GM12891 (cell line): ENCODE data around the gene CPXM1.

Experiments
- DNase-seq: peaks from one replicate; pipeline ENCODE4 v3.0.0; 2011; ENCODE audit warnings: low spot score; ENCODE audit not compliant: insufficient read length
- FAIRE-seq: peaks from 2 replicates; lab custom pipeline; 2011; peaks lifted over from hg19 to GRCh38; lab: Jason Lieb, UNC
- PAX5 ChIP-seq: IDR thresholded peaks from 2 replicates; pipeline ENCODE4 v1.6.1; 2011; ENCODE audit warnings: low read length, moderate library complexity, mild to moderate bottlenecking; ENCODE audit not compliant: insufficient read depth, severe bottlenecking
- POLR2A ChIP-seq: IDR thresholded peaks from 2 replicates; pipeline ENCODE4 v1.6.1; 2011; ENCODE audit warnings: low read depth, low read length, control low read depth
- POLR2AphosphoS5 ChIP-seq: IDR thresholded peaks from 2 replicates; pipeline ENCODE4 v1.6.1; 2011; ENCODE audit warnings: low read depth, low read length, control low read depth
- POU2F2 ChIP-seq: IDR thresholded peaks from 2 replicates; pipeline ENCODE4 v1.6.1; 2011; ENCODE audit warnings: low read depth, mild to moderate bottlenecking, control low read depth, low read length, moderate library complexity
- SPI1 ChIP-seq: IDR thresholded peaks from 2 replicates; pipeline ENCODE4 v1.6.1; 2011; ENCODE audit warnings: low read depth, low read length, control low read depth
- TAF1 ChIP-seq: IDR thresholded peaks from 2 replicates; pipeline ENCODE4 v1.6.1; 2011; ENCODE audit warnings: low read depth, low read length, control low read depth

Gene CPXM1

GRCh38 chr20:2751878-2752566 lies 48.4 kb downstream of the CPXM1 start:
- FAIRE-seq: peak; percentile 82

DNA sequence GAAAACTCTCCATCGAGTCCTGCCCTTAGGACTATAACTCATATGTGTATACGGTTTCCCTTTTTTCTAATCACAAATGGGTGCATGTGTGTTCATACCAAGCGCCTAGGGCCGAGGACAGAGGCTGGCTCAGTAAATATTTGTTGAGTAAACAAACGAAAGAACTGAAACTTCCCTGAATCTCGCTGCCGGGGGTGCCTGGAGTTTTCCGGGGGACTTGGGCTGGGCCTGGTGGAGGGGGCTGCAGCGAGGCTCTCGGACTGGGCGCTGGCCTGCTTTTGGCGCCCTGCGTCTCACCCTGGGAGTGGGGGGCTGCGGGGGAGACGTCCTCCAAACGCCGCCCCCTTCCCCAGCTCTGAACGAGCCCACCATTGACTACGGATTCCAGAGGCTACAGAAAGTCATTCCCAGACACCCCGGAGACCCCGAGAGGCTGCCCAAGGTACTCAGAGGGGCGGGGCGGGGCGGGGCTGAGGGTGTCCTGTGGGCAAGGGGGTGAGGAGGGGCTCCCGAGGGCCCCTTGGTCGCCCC lies 49.0 kb downstream of the CPXM1 start:
- FAIRE-seq: no peak
- TF ChIP-seq SPI1: no peak
- no peak for DNase-seq

More at GRCh38 chr20:2751878-2752566, 48.4 kb downstream of the CPXM1 start:
- peak; percentile 66 for DNase-seq
- TF ChIP-seq POLR2AphosphoS5 (no peak), SPI1 (no peak), POU2F2 (no peak), POLR2A (no peak), TAF1 (no peak), PAX5 (no peak)

- FAIRE-seq: no peak
- DNase-seq: no peak
- no peak for TF ChIP-seq SPI1
- TF ChIP-seq TAF1: no peak
- TF ChIP-seq POLR2A: no peak
- no peak for TF ChIP-seq POU2F2
- no peak for TF ChIP-seq POLR2AphosphoS5
Observed at GRCh38 chr20:2750491-2751251, 49.8 kb downstream of the CPXM1 start.

- DNase-seq (no peak), FAIRE-seq (no peak)
- TF ChIP-seq POU2F2 (no peak), SPI1 (no peak), POLR2A (no peak), PAX5 (no peak), POLR2AphosphoS5 (no peak), TAF1 (no peak)
Observed at GRCh38 chr20:2749951-2750490, 50.4 kb downstream of the CPXM1 start.

DNA sequence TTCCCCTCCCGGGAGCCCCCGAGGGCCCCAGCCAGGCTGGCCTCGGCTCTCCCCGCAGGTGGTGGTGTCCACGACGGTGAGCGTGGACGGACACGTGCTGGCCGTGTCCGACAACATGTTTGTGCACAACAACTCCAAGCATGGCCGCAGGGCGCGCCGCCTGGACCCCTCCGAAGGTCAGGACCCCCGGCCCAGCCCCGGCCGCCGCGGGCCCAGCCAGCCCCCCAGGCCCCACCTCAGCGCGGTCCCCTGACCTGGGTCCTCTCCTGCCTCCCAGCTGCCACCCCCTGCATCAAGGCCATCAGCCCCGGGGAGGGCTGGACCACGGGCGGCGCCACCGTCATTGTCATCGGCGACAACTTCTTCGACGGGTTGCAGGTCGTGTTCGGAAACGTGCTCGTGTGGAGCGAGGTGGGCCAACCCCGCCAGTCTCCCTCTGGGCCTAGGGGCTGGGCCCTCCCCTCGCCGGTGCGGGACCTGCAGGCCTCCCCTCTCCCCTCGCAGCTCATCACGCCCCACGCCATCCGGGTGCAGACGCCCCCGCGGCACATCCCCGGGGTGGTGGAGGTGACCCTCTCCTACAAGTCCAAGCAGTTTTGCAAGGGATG lies 51.0 kb downstream of the CPXM1 start:
- TF ChIP-seq TAF1: no peak
- TF ChIP-seq POU2F2: no peak
- no peak for TF ChIP-seq POLR2A
- TF ChIP-seq PAX5: no peak
- no peak for TF ChIP-seq POLR2AphosphoS5
- no peak for TF ChIP-seq SPI1
- DNase-seq (no peak), FAIRE-seq (no peak)

- no peak for FAIRE-seq
- DNase-seq: no peak
- TF ChIP-seq POU2F2 (no peak), PAX5 (no peak), POLR2AphosphoS5 (no peak), TAF1 (no peak), POLR2A (no peak), SPI1 (no peak)
Observed at GRCh38 chr20:2748551-2749342, 51.7 kb downstream of the CPXM1 start.

- peak; percentile 28 for FAIRE-seq
Observed at GRCh38 chr20:2747676-2748235, 52.7 kb downstream of the CPXM1 start.

GRCh38 chr20:2746636-2747265 lies 53.7 kb downstream of the CPXM1 start:
- DNase-seq (no peak), FAIRE-seq (no peak)
- TF ChIP-seq TAF1 (no peak), POLR2A (no peak), POU2F2 (no peak), SPI1 (no peak), PAX5 (no peak), POLR2AphosphoS5 (no peak)

More at GRCh38 chr20:2747676-2748235, 52.7 kb downstream of the CPXM1 start:
- no peak for TF ChIP-seq TAF1
- TF ChIP-seq SPI1: no peak
- no peak for TF ChIP-seq POLR2A
- TF ChIP-seq POLR2AphosphoS5: no peak
- TF ChIP-seq POU2F2: no peak
- TF ChIP-seq PAX5: no peak
- no peak for DNase-seq
